HepG2 (cell line): ENCODE data around the gene ABI2. TPM values are rescaled to one million over a fixed set of nuclear protein-coding genes. Genes with fewer than 3 reads are reported as not detected.
A peak's percentile ranks its signal among the peaks of the same experiment; 100 is the strongest.

Experiments
- ATAC-seq: fragments of 200-7000 bp; cut with Tn5 transposase; 3 replicates; pipeline ENCODE4 v1.9.1; 2020; ENCODE audit warnings: mild to moderate bottlenecking, moderate library complexity
- BruUV-seq: library from RNA; stranded (reverse); fragments of 400-500 nt; replicated peaks from 2 replicates; lab custom pipeline; 2021; lab: Mats Ljungman, UMichigan
- CTCF ChIA-PET: fragments of 300-600 bp; formaldehyde crosslinking; extraction: SDS; loops from one replicate; lab custom pipeline; 2021; ENCODE audit warnings: low total read pairs, inconsistent platforms, low intra/inter-chr PET ratio; lab: Yijun Ruan, JAX
- POLR2A ChIA-PET: fragments of 350-600 bp; sonication (Branson Sonifier 250); formaldehyde crosslinking; loops from one replicate; lab custom pipeline; 2020; ENCODE audit warnings: antibody characterized with exemption, inconsistent platforms; lab: Yijun Ruan, JAX
- DNase-seq: peaks from one replicate; pipeline ENCODE4 v3.0.0-alpha.2; 2015; ENCODE audit warnings: low spot score
- FAIRE-seq: peaks from 3 replicates; lab custom pipeline; 2011; peaks lifted over from hg19 to GRCh38; lab: Jason Lieb, UNC
- H2AFZ ChIP-seq: one replicate; pipeline ENCODE4 v1.6.1; 2011; ENCODE audit warnings: low read length, inconsistent platforms
- H3K27ac ChIP-seq: fragments of 300-600 bp; 3 replicates; pipeline ENCODE4 v1.8.0; 2011; ENCODE audit warnings: mixed run types, mild to moderate bottlenecking, mixed read lengths, low read length, inconsistent platforms; ENCODE audit not compliant: insufficient read depth; ENCODE audit errors: extremely low read length
- H3K27me3 ChIP-seq, 2 experiments: fragments of 200-600 bp in 1 of 2; 2 replicates in 1 of 2; 3 replicates in 1 of 2; pipeline versions ENCODE4 v1.6.0 to v1.8.0; 2011; ENCODE audit warnings: low read length in 2 of 2, mild to moderate bottlenecking in 2 of 2, moderate library complexity in 2 of 2, inconsistent platforms in 1 of 2; ENCODE audit not compliant: insufficient read depth in 2 of 2, control insufficient read depth in 1 of 2
- H3K36me3 ChIP-seq, 2 experiments: fragments of 200-600 bp in 1 of 2; replicated peaks in 1 of 2; 2 replicates in 1 of 2; 3 replicates in 1 of 2; pipeline versions ENCODE4 v1.5.1 to v1.8.0; 2011; ENCODE audit warnings: low read length in 2 of 2, inconsistent platforms in 1 of 2; ENCODE audit not compliant: insufficient read depth in 2 of 2, control insufficient read depth in 1 of 2
- H3K4me1 ChIP-seq: 2 replicates; pipeline ENCODE4 v1.5.1; 2012; ENCODE audit warnings: low read length, inconsistent platforms; ENCODE audit not compliant: insufficient read depth
- H3K4me2 ChIP-seq: 2 replicates; pipeline ENCODE4 v1.6.0; 2011; ENCODE audit warnings: low read depth, low read length, inconsistent platforms
- H3K4me3 ChIP-seq, 3 experiments: fragments of 200-600 bp in 1 of 3; sonication (generic), shearing (Covaris generic) in 1 of 3; replicated peaks in 1 of 3; 2 replicates each; pipeline ENCODE4 v1.5.1; 2011 to 2016; ENCODE audit warnings: low read length in 3 of 3, inconsistent platforms in 2 of 3, low read depth in 2 of 3, mild to moderate bottlenecking in 2 of 3, control low read depth in 1 of 3, mixed read lengths in 1 of 3; ENCODE audit not compliant: insufficient read depth in 1 of 3
- H3K79me2 ChIP-seq: one replicate; pipeline ENCODE4 v1.6.1; 2011; ENCODE audit warnings: low read length, inconsistent platforms; ENCODE audit not compliant: insufficient read depth
- H3K9ac ChIP-seq: 2 replicates; pipeline ENCODE4 v1.6.0; 2011; ENCODE audit warnings: mild to moderate bottlenecking, low read depth, low read length, inconsistent platforms; ENCODE audit not compliant: insufficient read depth
- H3K9me3 ChIP-seq: 2 replicates; pipeline ENCODE4 v1.5.1; 2012; ENCODE audit warnings: mild to moderate bottlenecking, low read length
- H4K20me1 ChIP-seq: 2 replicates; pipeline ENCODE4 v1.6.0; 2011; ENCODE audit warnings: inconsistent platforms, mild to moderate bottlenecking, low read length, moderate library complexity; ENCODE audit not compliant: insufficient read depth
- BRCA1 ChIP-seq: sonication (generic); formaldehyde crosslinking; IDR thresholded peaks from 2 replicates; pipeline ENCODE4 v1.4.0; 2020; ENCODE audit warnings: missing genetic modification reagents
- EP300 ChIP-seq, 3 experiments: sonication (generic) in 1 of 3; formaldehyde crosslinking in 1 of 3; IDR thresholded peaks; 2 replicates each; pipeline versions ENCODE4 v1.5.1 to v1.6.1; 2011 to 2020; ENCODE audit warnings: low read depth in 2 of 3, low read length in 2 of 3, borderline replicate concordance in 1 of 3, improper control_type of control experiment in 1 of 3, mild to moderate bottlenecking in 1 of 3, missing genetic modification reagents in 1 of 3, moderate library complexity in 1 of 3
- FOXK2 ChIP-seq: fragments of 450-650 bp; IDR thresholded peaks from 2 replicates; pipeline ENCODE4 v1.6.1; 2016
- FOXO1 ChIP-seq: sonication (generic); formaldehyde crosslinking; IDR thresholded peaks from 2 replicates; pipeline ENCODE4 v1.4.0; 2020; ENCODE audit warnings: missing genetic modification reagents
- GATAD2A ChIP-seq: IDR thresholded peaks from 2 replicates; pipeline ENCODE4 v1.6.1; 2016
- GFI1 ChIP-seq: sonication (generic); formaldehyde crosslinking; IDR thresholded peaks from 2 replicates; pipeline ENCODE4 v1.5.0; 2020; ENCODE audit warnings: missing genetic modification reagents, mild to moderate bottlenecking, borderline replicate concordance
- MEF2D ChIP-seq: sonication (generic); formaldehyde crosslinking; IDR thresholded peaks from 2 replicates; pipeline ENCODE4 v1.5.1; 2020; ENCODE audit warnings: mild to moderate bottlenecking, missing genetic modification reagents
- STAG1 ChIP-seq: sonication (generic); formaldehyde crosslinking; IDR thresholded peaks from 2 replicates; pipeline ENCODE4 v1.4.0; 2020; ENCODE audit warnings: missing genetic modification reagents
- WIZ ChIP-seq: sonication (generic); formaldehyde crosslinking; IDR thresholded peaks from 2 replicates; pipeline ENCODE4 v1.5.1; 2020; ENCODE audit warnings: mild to moderate bottlenecking, missing genetic modification reagents
- YEATS4 ChIP-seq: sonication (generic); formaldehyde crosslinking; IDR thresholded peaks from 2 replicates; pipeline ENCODE4 v1.4.0; 2020; ENCODE audit warnings: missing genetic modification reagents, borderline replicate concordance
- ZNF292 ChIP-seq: sonication (generic); formaldehyde crosslinking; IDR thresholded peaks from 2 replicates; pipeline ENCODE4 v1.8.1; 2022; ENCODE audit warnings: mild to moderate bottlenecking, low read depth, missing genetic modification reagents, borderline replicate concordance
- ZNF577 ChIP-seq: sonication (generic); formaldehyde crosslinking; IDR thresholded peaks from 2 replicates; pipeline ENCODE4 v1.4.0; 2020; ENCODE audit warnings: mild to moderate bottlenecking, low read depth, missing genetic modification reagents, borderline replicate concordance
- ZNF747 ChIP-seq: sonication (generic); formaldehyde crosslinking; IDR thresholded peaks from 2 replicates; pipeline ENCODE4 v1.8.1; 2023; ENCODE audit warnings: missing genetic modification reagents, mild to moderate bottlenecking, borderline replicate concordance
- ZSCAN20 ChIP-seq: sonication (generic); formaldehyde crosslinking; IDR thresholded peaks from 2 replicates; pipeline ENCODE4 v1.4.0; 2020; ENCODE audit warnings: missing genetic modification reagents, mild to moderate bottlenecking, borderline replicate concordance
- ZSCAN21 ChIP-seq: sonication (generic); formaldehyde crosslinking; IDR thresholded peaks from 2 replicates; pipeline ENCODE4 v1.8.0; 2022; ENCODE audit warnings: mild to moderate bottlenecking, missing genetic modification reagents, moderate library complexity, borderline replicate concordance
- WGBS: methylation state at CpG from one replicate; pipeline ENCODE4 v1.1.6; 2017; ENCODE audit warnings: low lambda C conversion rate; 5-methylcytosine and 5-hydroxymethylcytosine counted together
- in situ Hi-C: cut with HindIII; loops from 2 replicates; pipeline ENCODE4 v1.10.0; 2017; ENCODE audit warnings: low pct_unique_long_range_greater_than_20kb; ENCODE audit not compliant: extremely low pct_ligation_motif_present
- intact Hi-C: fragments of 100-400 bp; cut with micrococcal nuclease; formaldehyde crosslinking; loops from one replicate; pipeline ENCODE4 v1.10.0; 2022; ENCODE audit not compliant: unreplicated experiment
- polyA plus RNA-seq, 8 experiments: library from polyadenylated mRNA; depleted of rRNA in 3 of 8; stranded (reverse) in 7 of 8; unstranded in 1 of 8; fragments of >200 nt; fragmentation: Illumina TruSeq in 4 of 8; extraction: Trizol in 4 of 8; gene quantifications; 2 replicates each; pipeline versions ENCODE4 v1.2.1 to v1.2.3, GENCODE V29; 2011 to 2016; ENCODE audit warnings: low read depth in 4 of 8, missing spikeins in 1 of 8, mixed read lengths in 1 of 8; ENCODE audit not compliant: insufficient read depth in 1 of 8
- total RNA-seq, 5 experiments: library from RNA; depleted of rRNA; stranded (reverse); fragments of >200 nt; fragmentation: Illumina TruSeq; extraction: Trizol; gene quantifications; 2 replicates each; pipeline ENCODE4 v1.2.3, GENCODE V29; 2016; ENCODE audit warnings: low read depth in 1 of 5
- TF ChIP-seq, protein P1 (sequence below): sonication (generic); formaldehyde crosslinking; IDR thresholded peaks from 2 replicates; pipeline ENCODE4 v1.5.1; 2020; ENCODE audit warnings: mild to moderate bottlenecking, missing genetic modification reagents
- TF ChIP-seq, protein P2 (sequence below): sonication (generic); formaldehyde crosslinking; IDR thresholded peaks from 2 replicates; pipeline ENCODE4 v1.8.1; 2023; ENCODE audit warnings: mild to moderate bottlenecking, missing genetic modification reagents, borderline replicate concordance
- TF ChIP-seq, protein P3 (sequence below): sonication (generic); formaldehyde crosslinking; IDR thresholded peaks from 2 replicates; pipeline ENCODE4 v1.8.0; 2022; ENCODE audit warnings: mild to moderate bottlenecking, missing genetic modification reagents, borderline replicate concordance

Gene ABI2
- total and polyA plus RNA-seq, 2 of the 13 experiments (the other 11 are each of a cell fraction or from before 2014, with no cell fraction given), result 28.4 to 32.4 TPM

DNA sequence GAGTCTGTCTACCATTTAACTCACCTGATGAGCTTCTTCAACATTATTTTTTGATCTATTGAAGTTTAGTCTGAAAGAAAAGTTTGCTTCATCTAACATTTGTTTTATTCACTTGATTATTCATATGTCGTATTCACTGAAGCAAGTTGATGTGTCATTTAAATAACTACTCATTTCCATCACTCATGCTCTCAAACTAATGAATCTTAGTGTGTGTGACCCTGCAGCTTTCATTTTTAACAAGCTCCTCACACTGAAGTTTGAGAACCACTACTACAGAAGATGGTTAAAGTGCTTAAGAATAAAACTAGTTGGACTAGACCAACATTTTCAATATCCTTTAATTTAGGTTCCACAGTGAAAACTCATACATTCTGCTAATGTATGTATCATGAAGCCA lies 1.8 kb upstream of the ABI2 start (continued):
- TF ChIP-seq, protein P1, sequence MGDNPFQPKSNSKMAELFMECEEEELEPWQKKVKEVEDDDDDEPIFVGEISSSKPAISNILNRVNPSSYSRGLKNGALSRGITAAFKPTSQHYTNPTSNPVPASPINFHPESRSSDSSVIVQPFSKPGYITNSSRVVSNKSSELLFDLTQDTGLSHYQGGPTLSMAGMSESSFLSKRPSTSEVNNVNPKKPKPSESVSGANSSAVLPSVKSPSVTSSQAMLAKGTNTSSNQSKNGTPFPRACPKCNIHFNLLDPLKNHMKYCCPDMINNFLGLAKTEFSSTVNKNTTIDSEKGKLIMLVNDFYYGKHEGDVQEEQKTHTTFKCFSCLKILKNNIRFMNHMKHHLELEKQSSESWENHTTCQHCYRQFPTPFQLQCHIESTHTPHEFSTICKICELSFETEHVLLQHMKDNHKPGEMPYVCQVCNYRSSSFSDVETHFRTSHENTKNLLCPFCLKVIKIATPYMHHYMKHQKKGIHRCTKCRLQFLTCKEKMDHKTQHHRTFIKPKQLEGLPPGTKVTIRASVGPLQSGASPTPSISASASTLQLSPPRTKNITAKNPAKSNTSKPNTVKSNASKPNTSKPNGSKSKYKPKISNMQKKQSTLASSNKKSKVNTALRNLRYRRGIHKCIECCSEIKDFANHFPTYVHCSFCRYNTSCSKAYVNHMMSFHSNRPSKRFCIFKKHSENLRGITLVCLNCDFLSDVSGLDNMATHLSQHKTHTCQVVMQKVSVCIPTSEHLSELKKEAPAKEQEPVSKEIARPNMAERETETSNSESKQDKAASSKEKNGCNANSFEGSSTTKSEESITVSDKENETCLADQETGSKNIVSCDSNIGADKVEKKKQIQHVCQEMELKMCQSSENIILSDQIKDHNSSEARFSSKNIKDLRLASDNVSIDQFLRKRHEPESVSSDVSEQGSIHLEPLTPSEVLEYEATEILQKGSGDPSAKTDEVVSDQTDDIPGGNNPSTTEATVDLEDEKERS (CRISPR knock-in tag), result no peak
- TF ChIP-seq GATAD2A (CRISPR knock-in tag), result no peak
- TF ChIP-seq FOXO1 (CRISPR knock-in tag), result no peak
- TF ChIP-seq EP300 (IDR thresholded peaks at IDR 0.05; ENCODE audit: low read depth in 2 of 2, low read length in 2 of 2), result no peak
- no peak for TF ChIP-seq EP300 (CRISPR knock-in tag; IDR thresholded peaks at IDR 0.05; ENCODE audit: borderline replicate concordance)

DNA sequence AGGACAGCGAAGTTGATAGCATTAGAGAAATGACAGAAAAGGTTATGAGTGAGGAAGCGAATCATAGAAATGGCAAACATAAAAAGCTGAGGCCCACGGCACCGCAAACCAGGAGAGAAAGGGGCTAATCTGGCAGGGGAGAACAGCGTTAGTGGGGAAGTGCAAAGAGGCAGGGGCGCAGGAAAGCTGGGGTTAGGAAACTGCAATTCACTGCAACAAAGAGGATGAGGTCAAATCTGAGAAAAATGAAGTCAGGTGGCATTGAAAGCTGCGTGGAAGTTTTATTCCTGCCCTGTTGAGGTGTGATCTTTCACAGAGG lies 653 bp upstream of the ABI2 start:
- peak overlapping the region; percentile 98 for H2AFZ ChIP-seq
- peak; percentile 50 for ATAC-seq
- TF ChIP-seq, protein P2, sequence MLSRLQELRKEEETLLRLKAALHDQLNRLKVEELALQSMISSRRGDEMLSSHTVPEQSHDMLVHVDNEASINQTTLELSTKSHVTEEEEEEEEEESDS (CRISPR knock-in tag), result 0 out of 2 replicates have a peak, but pooled peaks have one; percentile 12
- TF ChIP-seq ZNF747, result 0 out of 2 replicates have a peak, but pooled peaks have one; percentile 17
- 0 out of 2 replicates have a peak, but pooled peaks have one; percentile 11 for TF ChIP-seq BRCA1 (CRISPR knock-in tag)
- no peak for TF ChIP-seq ZNF577 (CRISPR knock-in tag)
- no peak for TF ChIP-seq YEATS4
- TF ChIP-seq WIZ, result no peak
- 0 out of 2 replicates have a peak, but pooled peaks have one; percentile 4 for TF ChIP-seq FOXK2
- 0 out of 2 replicates have a peak, but pooled peaks have one; percentile 10 for TF ChIP-seq STAG1 (CRISPR knock-in tag)
- peak; percentile 55 for TF ChIP-seq MEF2D (CRISPR knock-in tag)
- TF ChIP-seq ZNF292 (CRISPR knock-in tag), result peak; percentile 57; the same call in 1 of the 2 replicates
- TF ChIP-seq GFI1 (CRISPR knock-in tag), result peak; percentile 72; the same call in 1 of the 2 replicates
- TF ChIP-seq ZSCAN21 (CRISPR knock-in tag), result no peak
- no peak for TF ChIP-seq GATAD2A (CRISPR knock-in tag)
- no peak for TF ChIP-seq ZSCAN20 (CRISPR knock-in tag)
- TF ChIP-seq, protein P3, sequence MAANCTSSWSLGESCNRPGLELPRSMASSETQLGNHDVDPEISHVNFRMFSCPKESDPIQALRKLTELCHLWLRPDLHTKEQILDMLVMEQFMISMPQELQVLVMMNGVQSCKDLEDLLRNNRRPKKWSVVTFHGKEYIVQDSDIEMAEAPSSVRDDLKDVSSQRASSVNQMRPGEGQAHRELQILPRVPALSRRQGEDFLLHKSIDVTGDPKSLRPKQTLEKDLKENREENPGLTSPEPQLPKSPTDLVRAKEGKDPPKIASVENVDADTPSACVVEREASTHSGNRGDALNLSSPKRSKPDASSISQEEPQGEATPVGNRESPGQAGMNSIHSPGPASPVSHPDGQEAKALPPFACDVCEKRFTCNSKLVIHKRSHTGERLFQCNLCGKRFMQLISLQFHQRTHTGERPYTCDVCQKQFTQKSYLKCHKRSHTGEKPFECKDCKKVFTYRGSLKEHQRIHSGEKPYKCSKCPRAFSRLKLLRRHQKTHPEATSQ (CRISPR knock-in tag), result 0 out of 2 replicates have a peak, but pooled peaks have one; percentile 11

More for the DNA sequence above, 653 bp upstream of the ABI2 start:
- H3K4me3 ChIP-seq, result peak overlapping the region; percentile 97 to 100 (median 97)
- H3K9ac ChIP-seq, result peak overlapping the region; percentile 95
- H3K36me3 ChIP-seq, result no peaks in the 10 kb centered on the region
- H3K4me1 ChIP-seq, result peaks cover 34% of the 10 kb centered on the region
- WGBS, result 2% methylated on average over 7 of the region's 7 CpGs
- peaks cover 43% of the 10 kb centered on the region for H3K79me2 ChIP-seq
- in situ Hi-C loops, result no loop called here
- intact Hi-C loops, result no loop called here
- ChIA-PET CTCF (no interaction called here), POLR2A (interaction anchor here (1.1 to 1.5 kb wide), 2 partner anchors 89 to 492 kb away, joined by 3 to 8 read pairs; partner anchors contain the start of gene CYP20A1)
- DNase-seq, result no peak
- peak overlapping the region; percentile 83 for H3K27ac ChIP-seq
- peak overlapping the region; percentile 85 for H3K4me2 ChIP-seq
- peaks cover 0 to 2% of the 10 kb centered on the region in 2 experiments; a peak in 1 of 5 replicates for H3K27me3 ChIP-seq
- H4K20me1 ChIP-seq, result peaks cover 9% of the 10 kb centered on the region
- FAIRE-seq, result no peak
- H3K9me3 ChIP-seq, result no peaks in the 10 kb centered on the region
- TSS peak; percentile 88 for BruUV-seq
